ENCODE data around the gene CYP4B1.
"Not testable (repeated sequence)": the region's sequence is repeated elsewhere in the genome, so short reads cannot be mapped to it uniquely, and the experiment has no call there.

DNA sequence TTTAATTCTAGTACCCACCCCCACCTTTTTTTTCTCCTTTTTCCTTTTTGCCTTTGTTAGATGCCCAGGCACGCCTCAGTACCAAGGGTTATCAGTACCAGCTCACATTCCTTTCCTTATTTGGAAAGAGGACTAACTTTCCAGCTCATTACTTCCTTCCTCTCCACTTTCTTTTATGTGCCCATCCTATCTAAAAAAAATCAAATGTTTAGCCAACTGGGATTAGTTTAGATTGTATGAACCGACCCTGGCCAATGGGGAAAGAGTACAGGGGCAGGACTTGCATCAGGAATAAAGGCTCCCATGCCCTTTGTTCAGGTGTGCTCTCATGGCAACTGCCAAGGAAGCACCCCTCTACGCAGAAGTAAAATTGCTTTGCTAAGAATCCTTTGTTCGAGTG lies 44.1 kb upstream of the CYP4B1 start:
- not testable (repeated sequence) for TF ChIP-seq EZH2phosphoT487 (conservative IDR thresholded peaks at IDR 0.05; ENCODE audit: low read length)
- TF ChIP-seq, protein P1, sequence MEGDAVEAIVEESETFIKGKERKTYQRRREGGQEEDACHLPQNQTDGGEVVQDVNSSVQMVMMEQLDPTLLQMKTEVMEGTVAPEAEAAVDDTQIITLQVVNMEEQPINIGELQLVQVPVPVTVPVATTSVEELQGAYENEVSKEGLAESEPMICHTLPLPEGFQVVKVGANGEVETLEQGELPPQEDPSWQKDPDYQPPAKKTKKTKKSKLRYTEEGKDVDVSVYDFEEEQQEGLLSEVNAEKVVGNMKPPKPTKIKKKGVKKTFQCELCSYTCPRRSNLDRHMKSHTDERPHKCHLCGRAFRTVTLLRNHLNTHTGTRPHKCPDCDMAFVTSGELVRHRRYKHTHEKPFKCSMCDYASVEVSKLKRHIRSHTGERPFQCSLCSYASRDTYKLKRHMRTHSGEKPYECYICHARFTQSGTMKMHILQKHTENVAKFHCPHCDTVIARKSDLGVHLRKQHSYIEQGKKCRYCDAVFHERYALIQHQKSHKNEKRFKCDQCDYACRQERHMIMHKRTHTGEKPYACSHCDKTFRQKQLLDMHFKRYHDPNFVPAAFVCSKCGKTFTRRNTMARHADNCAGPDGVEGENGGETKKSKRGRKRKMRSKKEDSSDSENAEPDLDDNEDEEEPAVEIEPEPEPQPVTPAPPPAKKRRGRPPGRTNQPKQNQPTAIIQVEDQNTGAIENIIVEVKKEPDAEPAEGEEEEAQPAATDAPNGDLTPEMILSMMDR (IDR thresholded peaks at IDR 0.05; ENCODE audit: insufficient read depth, low read length, poor library complexity, severe bottlenecking) = not testable (repeated sequence)

All from SU-DHL-6 (cell line).